ENCODE results near the gene DCAF5. TPM values are rescaled to one million over a fixed set of nuclear protein-coding genes. Genes with fewer than 3 reads are reported as not detected.

Gene DCAF5
- total and polyA plus RNA-seq, 2 of the 13 experiments (the other 11 are each of a cell fraction or from before 2014, with no cell fraction given) = 13.4 to 31.6 TPM

- H2AFZ ChIP-seq (ENCODE audit: low read length) = no peak overlapping the region
- H3K27ac ChIP-seq (ENCODE audit: extremely low read length, insufficient read depth, low read length) = no peak overlapping the region
- H3K79me2 ChIP-seq (ENCODE audit: insufficient read depth, low read length) = peaks cover 5% of the 10 kb centered on the region
- no peak for DNase-seq (ENCODE audit: low spot score)
- ChIA-PET POLR2A (interaction anchor here (1.3 to 1.6 kb wide), 3 partner anchors 33 to 57 kb away, joined by 3 to 5 read pairs (median 4); partner anchors contain the start of gene DCAF5), CTCF (ENCODE audit: low intra/inter-chr PET ratio, low total read pairs) (no interaction called here)
- 93% methylated on average over 2 of the region's 2 CpGs for WGBS (ENCODE audit: low lambda C conversion rate)
- TF ChIP-seq ZNF20 (CRISPR knock-in tag; IDR thresholded peaks at IDR 0.05) (no peak), BORCS8-MEF2B (CRISPR knock-in tag; IDR thresholded peaks at IDR 0.05) (no peak), HDAC2 (CRISPR knock-in tag; IDR thresholded peaks at IDR 0.05) (no peak), TBL1XR1 (IDR thresholded peaks at IDR 0.05; ENCODE audit: borderline replicate concordance, low read length, partially characterized antibody) (no peak), ZSCAN25 (CRISPR knock-in tag; IDR thresholded peaks at IDR 0.05) (no peak), NFE2 (CRISPR knock-in tag; IDR thresholded peaks at IDR 0.05) (no peak), RERE (CRISPR knock-in tag; IDR thresholded peaks at IDR 0.05; ENCODE audit: low read depth) (no peak), ZC3H4 (CRISPR knock-in tag; IDR thresholded peaks at IDR 0.05; ENCODE audit: borderline replicate concordance) (no peak), ARNT2 (CRISPR knock-in tag; IDR thresholded peaks at IDR 0.05; ENCODE audit: low read depth) (no peak), ZFP82 (CRISPR knock-in tag; IDR thresholded peaks at IDR 0.05; ENCODE audit: borderline replicate concordance) (no peak), NKX3-1 (CRISPR knock-in tag; IDR thresholded peaks at IDR 0.05) (no peak), GFI1 (CRISPR knock-in tag; IDR thresholded peaks at IDR 0.05; ENCODE audit: borderline replicate concordance) (no peak), MED13 (CRISPR knock-in tag; IDR thresholded peaks at IDR 0.05) (no peak), ZBTB46 (CRISPR knock-in tag; IDR thresholded peaks at IDR 0.05; ENCODE audit: borderline replicate concordance) (no peak)
- no peak for ATAC-seq
- H3K27me3 ChIP-seq (ENCODE audit: control insufficient read depth in 1 of 2, insufficient read depth in 2 of 2, low read length in 2 of 2) = no peaks in the 10 kb centered on the region
- in situ Hi-C loops (cut with HindIII; ENCODE audit: extremely low pct_ligation_motif_present, low pct_unique_long_range_greater_than_20kb) = no loop called here
- no peaks in the 10 kb centered on the region for H3K36me3 ChIP-seq (replicated peaks in 1 of 2; ENCODE audit: control insufficient read depth in 1 of 2, insufficient read depth in 2 of 2, low read length in 2 of 2)
- intact Hi-C loops (cut with micrococcal nuclease; ENCODE audit: unreplicated experiment) = loop anchor here (2.0 to 10.0 kb wide), 2 partner anchors 35 to 55 kb away; no protein-coding TSS in a partner anchor
- BruUV-seq (replicated peaks) = no TSS peak
- no peak for FAIRE-seq
- no peak overlapping the region for H3K4me3 ChIP-seq (replicated peaks in 1 of 3; ENCODE audit: insufficient read depth in 1 of 3, low read depth in 2 of 3, low read length in 3 of 3)
- H3K4me1 ChIP-seq (ENCODE audit: insufficient read depth, low read length) = peaks cover 26% of the 10 kb centered on the region
- H3K9ac ChIP-seq (ENCODE audit: insufficient read depth, low read depth, low read length) = no peak overlapping the region
- H4K20me1 ChIP-seq (ENCODE audit: insufficient read depth, low read length) = no peaks in the 10 kb centered on the region
- H3K4me2 ChIP-seq (ENCODE audit: low read depth, low read length) = no peak overlapping the region
- H3K9me3 ChIP-seq (ENCODE audit: low read length) = no peaks in the 10 kb centered on the region
These were observed 37.3 kb upstream of the DCAF5 start for GRCh38 chr14:69190191-69190590.

All from HepG2 (cell line).